IPS-18a (cell line): ENCODE measurements around the gene SIAH2.

Experiments used
- H3K27ac ChIP-seq: one replicate; pipeline ENCODE4 v1.5.1; 2013; ENCODE audit warnings: low read length
- H3K27me3 ChIP-seq: one replicate; pipeline ENCODE4 v1.6.1; 2013; ENCODE audit warnings: mild to moderate bottlenecking, low read length; ENCODE audit not compliant: control insufficient read depth, insufficient read depth
- H3K36me3 ChIP-seq: one replicate; pipeline ENCODE4 v1.6.1; 2013; ENCODE audit warnings: low read depth, low read length; ENCODE audit not compliant: control insufficient read depth
- H3K4me1 ChIP-seq: one replicate; pipeline ENCODE4 v1.6.1; 2013; ENCODE audit warnings: low read depth, low read length; ENCODE audit not compliant: control insufficient read depth
- H3K4me3 ChIP-seq: one replicate; pipeline ENCODE4 v1.5.1; 2013; ENCODE audit warnings: low read length
- H3K9ac ChIP-seq: one replicate; pipeline ENCODE4 v1.6.1; 2013; ENCODE audit warnings: mild to moderate bottlenecking, low read length, moderate library complexity
- H3K9me3 ChIP-seq: one replicate; pipeline ENCODE4 v1.6.1; 2013; ENCODE audit warnings: low read depth, low read length; ENCODE audit not compliant: control insufficient read depth

Gene SIAH2

DNA sequence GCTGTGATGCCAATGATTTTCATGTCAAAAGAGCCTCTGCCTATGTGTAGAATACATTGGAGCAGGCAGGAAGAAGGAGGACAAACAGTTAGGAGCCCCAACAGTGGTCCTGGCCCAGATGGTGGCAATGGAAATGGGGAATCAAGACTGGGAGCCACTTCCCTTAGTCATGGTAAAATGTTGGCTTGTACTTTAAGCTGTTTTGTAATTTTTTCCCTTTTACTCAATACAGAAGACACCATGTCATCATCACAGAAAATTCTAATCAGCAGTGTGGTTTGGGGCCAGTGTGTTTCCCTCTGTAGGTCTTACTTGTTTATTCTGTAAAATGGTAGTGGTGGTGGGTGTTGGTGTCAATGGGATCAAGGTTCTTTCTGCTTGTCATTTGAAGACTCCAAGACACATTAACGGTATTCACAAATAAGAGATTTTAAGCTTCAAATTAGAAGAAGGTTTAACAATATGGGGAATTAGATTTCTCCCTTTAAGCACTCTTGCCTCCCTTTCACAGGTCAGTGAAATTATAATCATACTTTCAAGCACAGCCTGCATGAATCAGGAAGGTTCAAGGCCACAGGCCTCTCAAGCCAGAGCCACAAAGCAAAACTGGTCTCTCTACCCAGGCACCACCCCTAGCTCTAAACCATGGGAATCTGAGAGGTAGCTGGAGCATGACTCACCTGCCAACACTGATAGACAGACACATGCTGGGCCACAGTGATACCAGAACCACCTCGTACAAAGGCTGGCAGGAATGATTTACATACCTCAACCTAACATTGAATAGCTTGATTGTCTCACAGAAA lies 24.9 kb downstream of the SIAH2 start:
- no peak overlapping the region for H3K4me3 ChIP-seq
- peaks cover 11% of the 10 kb centered on the region for H3K4me1 ChIP-seq
- H3K9ac ChIP-seq: no peak overlapping the region
- H3K27ac ChIP-seq: no peak overlapping the region
- no peaks in the 10 kb centered on the region for H3K27me3 ChIP-seq
- no peaks in the 10 kb centered on the region for H3K36me3 ChIP-seq
- no peaks in the 10 kb centered on the region for H3K9me3 ChIP-seq

DNA sequence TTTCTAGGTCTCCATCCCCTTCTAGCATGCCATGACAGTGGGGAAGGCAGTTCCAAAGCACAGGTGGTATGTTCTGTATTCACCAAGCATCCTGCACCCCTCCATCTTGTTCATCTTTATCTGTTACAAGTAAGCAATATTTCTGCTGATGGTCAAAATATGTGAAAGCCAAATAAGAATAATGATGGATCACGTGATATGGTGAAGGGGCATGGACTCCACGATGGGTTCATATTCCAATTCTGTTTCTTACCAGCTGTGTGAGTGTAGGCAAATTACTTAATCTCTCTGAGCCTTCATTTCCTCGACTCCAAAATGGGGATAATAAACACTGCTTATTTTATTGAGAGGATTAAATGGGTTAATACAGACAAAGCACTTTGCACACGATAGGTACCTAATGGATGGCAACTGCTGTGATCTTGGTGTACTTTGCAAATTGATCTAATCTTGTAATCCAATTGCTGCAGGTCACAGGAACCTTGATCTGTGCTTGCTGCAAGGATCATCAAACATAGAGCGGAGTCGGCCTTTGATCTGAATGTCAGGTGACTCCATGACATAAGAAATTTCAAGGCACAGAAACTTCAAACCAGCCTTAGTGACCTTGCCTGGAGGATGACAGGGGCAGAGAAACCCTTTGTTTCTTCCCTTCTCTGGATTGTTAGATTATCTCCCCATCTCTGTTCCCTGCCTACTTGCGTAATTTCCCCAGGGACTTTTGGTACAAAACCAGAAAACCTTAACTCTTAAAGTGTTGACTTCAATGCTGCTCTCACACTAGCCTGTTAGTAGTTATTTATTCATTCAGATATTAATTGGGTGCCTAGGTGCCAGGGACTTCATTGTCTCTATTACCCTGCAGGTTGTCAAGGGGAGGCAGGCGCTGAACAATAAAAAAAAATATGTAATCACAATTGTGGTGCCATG lies 25.8 kb downstream of the SIAH2 start:
- Histone ChIP-seq H3K27ac (no peak overlapping the region), H3K9me3 (no peaks in the 10 kb centered on the region), H3K9ac (no peak overlapping the region), H3K36me3 (no peaks in the 10 kb centered on the region), H3K27me3 (no peaks in the 10 kb centered on the region), H3K4me1 (peaks cover 11% of the 10 kb centered on the region), H3K4me3 (no peak overlapping the region)

DNA sequence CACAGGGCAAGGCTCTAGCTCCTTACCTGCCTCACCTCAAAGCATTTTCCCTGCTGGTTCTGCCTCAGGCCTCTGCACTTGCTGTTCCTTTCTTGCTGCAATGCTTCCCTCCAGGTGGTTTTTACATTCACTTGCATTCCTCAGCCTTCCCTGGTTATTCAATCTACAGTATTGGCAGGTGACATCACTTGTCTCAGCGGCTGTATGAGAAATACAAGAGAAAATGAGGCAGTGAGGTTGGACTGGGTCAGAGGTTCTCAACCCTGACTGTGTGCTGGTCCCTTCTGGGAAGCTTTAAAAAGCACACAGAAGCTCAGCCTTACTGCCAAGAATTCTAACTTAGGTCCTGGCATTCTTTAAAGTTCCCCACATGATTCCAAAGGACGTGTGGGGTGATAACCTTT lies 26.7 kb downstream of the SIAH2 start:
- H3K27ac ChIP-seq: no peak overlapping the region

DNA sequence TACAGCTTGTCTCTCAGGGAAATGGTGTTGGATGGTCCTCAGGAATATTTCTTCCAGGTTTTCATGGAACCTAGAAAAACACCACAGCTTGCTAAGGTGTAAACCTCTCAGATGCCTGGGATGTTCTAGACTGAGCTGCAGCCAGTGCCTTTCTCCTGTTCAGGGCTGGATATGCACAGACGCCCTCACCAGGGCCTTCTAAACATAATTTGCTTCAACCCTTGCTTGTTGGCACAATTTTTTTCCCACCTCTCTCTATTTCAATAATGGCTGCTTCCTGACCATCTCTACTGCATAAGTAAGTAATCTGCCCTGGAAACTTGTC lies 28.2 kb downstream of the SIAH2 start:
- Histone ChIP-seq H3K9ac (no peak overlapping the region), H3K36me3 (no peaks in the 10 kb centered on the region), H3K27me3 (no peaks in the 10 kb centered on the region)

More for the DNA sequence above, 26.7 kb downstream of the SIAH2 start:
- Histone ChIP-seq H3K4me3 (no peak overlapping the region), H3K27me3 (no peaks in the 10 kb centered on the region), H3K9ac (no peak overlapping the region), H3K36me3 (no peaks in the 10 kb centered on the region), H3K9me3 (no peaks in the 10 kb centered on the region), H3K4me1 (peaks cover 11% of the 10 kb centered on the region)

DNA sequence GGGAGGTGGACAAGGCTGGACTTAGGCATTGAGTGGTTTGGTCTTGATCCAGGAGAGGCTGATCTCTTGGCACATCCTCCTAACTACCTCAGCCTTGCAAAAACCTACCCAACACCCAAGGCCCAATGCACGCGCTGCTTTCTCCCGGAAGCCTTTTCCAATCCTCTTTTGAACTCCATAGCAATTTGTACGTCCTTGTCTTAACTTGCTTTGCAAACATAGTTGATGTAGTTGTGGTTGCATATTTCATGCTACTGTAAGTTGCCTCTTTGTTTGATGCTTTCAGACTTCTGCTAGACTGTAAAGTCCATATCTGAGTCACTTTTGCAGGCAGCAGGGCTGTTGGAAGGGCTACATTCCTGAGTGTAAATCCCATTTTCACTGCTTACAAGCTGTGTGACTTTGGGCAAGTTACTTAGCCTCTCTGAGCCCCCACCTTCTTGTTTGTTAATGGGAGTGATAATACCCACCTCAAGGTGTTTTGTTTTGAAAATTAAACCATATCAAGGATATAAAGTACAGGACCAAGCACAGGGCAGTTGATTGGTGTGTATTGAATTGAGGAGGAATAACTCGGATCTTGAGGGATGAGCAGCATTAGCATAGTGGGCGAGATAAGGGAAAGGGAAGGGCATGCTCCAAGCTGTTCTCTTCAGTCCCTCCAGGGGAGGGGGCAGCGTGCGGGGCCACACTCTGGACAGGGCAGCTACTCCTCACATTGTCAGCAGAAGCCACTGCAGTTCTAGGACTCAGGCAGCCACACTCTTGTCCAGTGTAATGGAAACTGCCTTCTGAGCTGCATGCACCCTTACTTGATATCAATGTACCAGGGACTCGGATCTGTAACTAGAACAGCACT lies 28.8 kb downstream of the SIAH2 start:
- Histone ChIP-seq H3K9ac (no peak overlapping the region), H3K36me3 (no peaks in the 10 kb centered on the region), H3K27ac (no peak overlapping the region), H3K27me3 (no peaks in the 10 kb centered on the region), H3K4me3 (no peak overlapping the region), H3K4me1 (peaks cover 11% of the 10 kb centered on the region), H3K9me3 (no peaks in the 10 kb centered on the region)

More for the DNA sequence above, 28.2 kb downstream of the SIAH2 start:
- no peak overlapping the region for H3K4me3 ChIP-seq
- H3K4me1 ChIP-seq: peaks cover 11% of the 10 kb centered on the region
- H3K9me3 ChIP-seq: no peaks in the 10 kb centered on the region
- no peak overlapping the region for H3K27ac ChIP-seq

GRCh38 chr3:150733373-150733935 lies 29.5 kb downstream of the SIAH2 start:
- no peak overlapping the region for H3K27ac ChIP-seq
- H3K27me3 ChIP-seq: no peaks in the 10 kb centered on the region
- H3K4me1 ChIP-seq: peaks cover 11% of the 10 kb centered on the region
- H3K9me3 ChIP-seq: no peaks in the 10 kb centered on the region
- no peak overlapping the region for H3K9ac ChIP-seq
- H3K36me3 ChIP-seq: no peaks in the 10 kb centered on the region
- no peak overlapping the region for H3K4me3 ChIP-seq

DNA sequence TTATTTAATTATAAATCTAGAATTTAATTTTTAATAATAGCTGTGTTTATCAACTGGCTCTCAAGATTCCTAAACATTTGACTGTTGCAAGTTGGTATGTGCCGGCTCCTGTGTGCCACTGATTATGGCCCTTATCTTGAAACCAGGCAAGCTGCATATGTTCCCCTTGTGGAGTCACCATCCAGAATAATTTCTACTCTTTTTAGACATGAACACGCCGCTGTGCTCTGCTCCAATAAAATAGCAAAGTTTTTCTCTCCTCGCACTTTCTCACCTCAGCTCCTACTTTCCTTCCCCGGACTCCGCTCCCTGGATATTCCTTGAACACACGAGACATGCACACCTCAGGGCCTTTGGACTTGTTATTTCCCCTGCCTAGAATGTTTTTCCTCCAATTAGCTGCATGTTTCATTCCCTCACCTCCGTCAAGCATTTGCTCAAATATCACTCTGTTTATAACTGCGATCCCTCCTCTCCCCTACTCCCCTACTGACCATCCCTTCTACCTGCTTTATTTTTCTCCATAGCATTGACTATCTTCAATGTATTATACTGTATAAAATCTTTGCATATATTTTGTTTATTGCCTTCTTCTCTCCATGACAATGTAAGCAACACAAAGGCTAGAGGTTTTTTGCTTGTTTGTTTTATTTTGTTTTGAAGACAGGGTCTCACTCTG lies 33.1 kb downstream of the SIAH2 start:
- Histone ChIP-seq H3K36me3 (no peaks in the 10 kb centered on the region), H3K9me3 (no peaks in the 10 kb centered on the region), H3K4me1 (no peaks in the 10 kb centered on the region), H3K9ac (no peak overlapping the region), H3K27me3 (no peaks in the 10 kb centered on the region), H3K4me3 (no peak overlapping the region), H3K27ac (no peak overlapping the region)

DNA sequence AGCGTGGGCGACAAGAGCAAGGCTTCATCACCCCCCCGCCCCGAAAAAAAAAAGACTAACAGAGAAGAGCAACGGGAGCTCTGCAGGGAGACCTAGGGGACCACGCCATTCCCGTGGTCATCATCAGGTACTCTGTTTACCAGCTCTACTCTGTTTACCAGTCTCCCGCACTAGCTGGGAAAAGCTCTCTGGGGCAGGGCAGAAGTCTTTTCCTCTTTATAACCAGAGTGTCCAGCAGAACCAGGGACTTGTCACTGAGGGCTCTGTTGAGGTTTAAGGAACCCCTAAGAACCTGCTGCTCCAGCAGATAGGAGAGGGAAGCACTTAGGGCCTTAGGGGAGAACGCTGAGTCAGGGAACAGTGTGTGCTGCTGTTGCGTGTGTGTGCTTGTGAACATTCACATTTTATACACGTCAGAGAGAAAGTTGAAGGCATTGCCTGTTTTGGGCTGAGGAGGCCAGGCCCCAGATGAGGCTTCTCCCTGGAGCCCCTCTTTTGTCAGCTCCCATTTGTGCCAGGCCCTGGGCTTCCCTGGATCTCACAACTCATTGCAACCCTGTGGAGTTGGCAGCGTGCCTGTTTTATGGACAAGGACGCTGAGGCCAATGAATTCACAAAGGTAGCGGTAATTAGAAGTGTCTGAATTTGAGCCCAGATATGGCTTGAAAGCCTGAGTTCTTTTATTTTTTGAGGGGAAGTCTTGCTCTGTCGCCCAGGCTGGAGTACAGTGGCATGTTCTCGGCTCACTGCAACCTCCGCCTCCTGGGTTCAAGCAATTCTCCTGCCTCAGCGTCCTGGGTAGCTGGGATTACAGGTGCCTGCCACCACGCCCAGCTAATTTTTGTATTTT lies 35.1 kb downstream of the SIAH2 start:
- Histone ChIP-seq H3K9ac (no peak overlapping the region), H3K4me1 (no peaks in the 10 kb centered on the region), H3K27me3 (no peaks in the 10 kb centered on the region), H3K27ac (no peak overlapping the region), H3K36me3 (no peaks in the 10 kb centered on the region), H3K4me3 (no peak overlapping the region), H3K9me3 (no peaks in the 10 kb centered on the region)

DNA sequence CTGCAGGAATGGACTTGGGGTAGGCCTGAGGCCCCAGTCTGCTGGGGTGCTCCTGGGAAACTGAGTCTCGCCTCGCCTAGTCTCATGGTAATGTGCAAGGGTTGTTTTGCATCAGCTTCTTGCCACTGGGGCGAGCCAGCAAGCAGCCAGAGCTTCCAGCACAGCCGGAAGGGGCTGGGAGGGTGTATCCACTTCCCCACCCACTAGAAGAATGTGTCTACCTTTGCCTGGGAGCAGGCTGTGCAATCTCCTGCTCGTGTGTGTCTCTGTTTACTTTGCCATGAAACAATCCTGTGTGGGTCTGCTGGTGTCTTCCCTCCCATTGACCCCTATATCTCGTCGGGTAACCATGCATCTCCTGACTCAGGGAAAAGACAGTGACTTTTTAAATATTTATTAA lies 37.4 kb downstream of the SIAH2 start:
- H3K36me3 ChIP-seq: no peaks in the 10 kb centered on the region
- no peaks in the 10 kb centered on the region for H3K4me1 ChIP-seq
- H3K9me3 ChIP-seq: no peaks in the 10 kb centered on the region
- no peaks in the 10 kb centered on the region for H3K27me3 ChIP-seq
- H3K9ac ChIP-seq: no peak overlapping the region
- no peak overlapping the region for H3K27ac ChIP-seq
- no peak overlapping the region for H3K4me3 ChIP-seq

GRCh38 chr3:150723946-150724345 lies 39.0 kb downstream of the SIAH2 start:
- Histone ChIP-seq H3K27ac (no peak overlapping the region), H3K9ac (no peak overlapping the region), H3K36me3 (no peaks in the 10 kb centered on the region), H3K4me3 (no peak overlapping the region), H3K4me1 (no peaks in the 10 kb centered on the region), H3K9me3 (no peaks in the 10 kb centered on the region), H3K27me3 (no peaks in the 10 kb centered on the region)
